Lower lobe of right lung (tissue), 2 donors: ENCODE results near the gene SND1. TPM values are rescaled to one million over a fixed set of nuclear protein-coding genes. Genes with fewer than 3 reads are reported as not detected.

ENCODE experiments used
- ATAC-seq, 2 donors: fragments of 200-7000 bp; cut with Tn5 transposase; one replicate each; pipeline ENCODE4 v1.9.1; 2020 to 2022; ENCODE audit warnings: mild to moderate bottlenecking in 2 of 2, moderate library complexity in 2 of 2
- DNase-seq: peaks from one replicate; pipeline ENCODE4 v3.0.0-alpha.2; 2020
- H3K27ac ChIP-seq: fragments of 200-600 bp; one replicate; pipeline ENCODE4 v1.8.0; 2022
- H3K27me3 ChIP-seq: fragments of 200-600 bp; one replicate; pipeline ENCODE4 v1.8.0; 2022; ENCODE audit warnings: low read depth
- H3K36me3 ChIP-seq: fragments of 200-600 bp; one replicate; pipeline ENCODE4 v1.8.0; 2022; ENCODE audit warnings: mild to moderate bottlenecking
- H3K4me1 ChIP-seq: fragments of 200-600 bp; one replicate; pipeline ENCODE4 v1.8.0; 2022
- H3K4me3 ChIP-seq: fragments of 200-600 bp; one replicate; pipeline ENCODE4 v1.8.0; 2022; ENCODE audit warnings: mild to moderate bottlenecking
- H3K9me3 ChIP-seq: fragments of 200-600 bp; one replicate; pipeline ENCODE4 v1.8.0; 2022
- CTCF ChIP-seq: fragments of 200-600 bp; IDR thresholded peaks from one replicate; pipeline ENCODE4 v1.8.0; 2022; ENCODE audit warnings: antibody characterized with exemption, mild to moderate bottlenecking
- intact Hi-C: fragments of 100-400 bp; cut with DNase I; formaldehyde crosslinking; loops from one replicate; pipeline ENCODE4 v1.11.0; 2022
- total RNA-seq: library from RNA; stranded (reverse); fragmentation: NEBNext Ultra II Directional; extraction: Animal tissue kit (Norgen Biotek cat#: 25700); gene quantifications from one replicate; pipeline ENCODE4 v1.2.1, GENCODE V29; 2021
- donor health status: DM: no; HTN: yes; CAD: no; lungs with severe emphysema.

Gene SND1
- total RNA-seq, 1 donor from 2014 or later: 142 TPM

DNA sequence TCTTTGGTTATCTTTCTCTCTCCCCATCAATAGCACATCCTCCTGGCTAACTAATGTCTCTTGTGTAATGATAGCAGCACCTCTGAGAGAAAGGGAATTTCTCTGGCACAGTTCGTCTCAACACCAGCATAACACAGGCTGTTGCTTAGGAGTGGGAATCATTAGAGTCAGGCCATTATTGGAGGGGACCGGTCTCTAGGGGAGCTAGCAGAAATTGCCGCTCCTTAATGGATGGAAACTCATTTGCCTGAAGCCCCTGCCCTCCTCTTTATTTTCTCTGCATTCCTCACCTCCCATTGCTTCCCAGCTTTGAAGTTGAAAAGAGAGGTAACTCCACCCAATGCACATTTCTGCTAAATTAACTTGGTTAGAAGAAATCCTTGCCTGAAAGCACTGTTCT, 367.3 kb downstream of the SND1 start:
- peaks cover 58% of the 10 kb centered on the region for H3K4me1 ChIP-seq
- no peak for ATAC-seq
- intact Hi-C loops: no loop called here

DNA sequence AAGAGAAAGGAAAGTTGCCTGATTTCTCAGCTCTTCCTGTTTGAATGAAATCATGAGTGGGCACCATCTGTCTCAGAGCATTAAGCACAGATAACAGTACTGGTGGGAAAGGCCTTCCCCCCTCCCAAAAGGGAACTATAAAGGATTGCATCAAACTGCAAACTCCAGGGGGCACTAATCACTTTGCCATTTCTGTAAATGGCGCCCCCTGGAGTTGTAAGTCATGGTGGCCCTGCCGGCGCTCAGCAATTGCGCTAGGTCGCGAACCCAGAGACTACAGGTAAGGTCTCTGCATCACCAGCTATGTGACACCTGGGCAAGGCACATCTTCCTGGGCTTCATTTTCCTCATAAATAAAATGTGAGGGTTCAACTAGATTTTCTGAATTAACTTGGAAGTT, 368.2 kb downstream of the SND1 start:
- no peaks in the 10 kb centered on the region for H3K27me3 ChIP-seq
- no peak for TF ChIP-seq CTCF

More for the DNA sequence above, 367.3 kb downstream of the SND1 start:
- Histone ChIP-seq H3K27me3 (no peaks in the 10 kb centered on the region), H3K36me3 (no peaks in the 10 kb centered on the region), H3K4me3 (no peak overlapping the region), H3K27ac (no peak overlapping the region), H3K9me3 (no peaks in the 10 kb centered on the region)
- no peak for DNase-seq
- TF ChIP-seq CTCF: no peak

DNA sequence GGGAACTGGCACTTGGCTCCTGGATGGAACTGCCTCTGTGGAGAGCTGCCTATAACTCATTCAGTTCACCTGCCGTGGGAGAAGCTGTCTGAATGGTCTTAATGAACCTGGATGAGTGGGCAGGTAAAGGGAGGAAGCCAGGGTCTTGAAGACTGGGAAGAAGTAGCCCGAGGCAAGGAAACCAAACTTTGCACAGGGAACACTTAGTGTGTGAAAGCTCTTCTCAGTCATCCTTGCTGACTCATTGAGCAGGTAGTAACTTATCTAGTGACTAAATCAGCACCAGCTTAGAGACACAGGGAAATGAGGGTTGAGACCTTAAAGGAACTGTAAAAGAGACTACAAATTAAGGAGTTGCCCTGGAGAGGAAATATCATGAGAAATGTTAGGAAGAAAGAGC, 369.4 kb downstream of the SND1 start:
- no peak overlapping the region for H3K4me3 ChIP-seq
- H3K36me3 ChIP-seq: no peaks in the 10 kb centered on the region
- TF ChIP-seq CTCF: no peak
- H3K27ac ChIP-seq: no peak overlapping the region
- intact Hi-C loops: no loop called here
- H3K27me3 ChIP-seq: no peaks in the 10 kb centered on the region
- H3K9me3 ChIP-seq: no peaks in the 10 kb centered on the region
- H3K4me1 ChIP-seq: peaks cover 56% of the 10 kb centered on the region
- ATAC-seq (no peak), DNase-seq (no peak)

More for the DNA sequence above, 368.2 kb downstream of the SND1 start:
- no peaks in the 10 kb centered on the region for H3K36me3 ChIP-seq
- H3K4me3 ChIP-seq: no peak overlapping the region
- H3K4me1 ChIP-seq: peaks cover 54% of the 10 kb centered on the region
- intact Hi-C loops: no loop called here
- ATAC-seq: no peak
- H3K27ac ChIP-seq: no peak overlapping the region
- no peak for DNase-seq
- no peaks in the 10 kb centered on the region for H3K9me3 ChIP-seq

DNA sequence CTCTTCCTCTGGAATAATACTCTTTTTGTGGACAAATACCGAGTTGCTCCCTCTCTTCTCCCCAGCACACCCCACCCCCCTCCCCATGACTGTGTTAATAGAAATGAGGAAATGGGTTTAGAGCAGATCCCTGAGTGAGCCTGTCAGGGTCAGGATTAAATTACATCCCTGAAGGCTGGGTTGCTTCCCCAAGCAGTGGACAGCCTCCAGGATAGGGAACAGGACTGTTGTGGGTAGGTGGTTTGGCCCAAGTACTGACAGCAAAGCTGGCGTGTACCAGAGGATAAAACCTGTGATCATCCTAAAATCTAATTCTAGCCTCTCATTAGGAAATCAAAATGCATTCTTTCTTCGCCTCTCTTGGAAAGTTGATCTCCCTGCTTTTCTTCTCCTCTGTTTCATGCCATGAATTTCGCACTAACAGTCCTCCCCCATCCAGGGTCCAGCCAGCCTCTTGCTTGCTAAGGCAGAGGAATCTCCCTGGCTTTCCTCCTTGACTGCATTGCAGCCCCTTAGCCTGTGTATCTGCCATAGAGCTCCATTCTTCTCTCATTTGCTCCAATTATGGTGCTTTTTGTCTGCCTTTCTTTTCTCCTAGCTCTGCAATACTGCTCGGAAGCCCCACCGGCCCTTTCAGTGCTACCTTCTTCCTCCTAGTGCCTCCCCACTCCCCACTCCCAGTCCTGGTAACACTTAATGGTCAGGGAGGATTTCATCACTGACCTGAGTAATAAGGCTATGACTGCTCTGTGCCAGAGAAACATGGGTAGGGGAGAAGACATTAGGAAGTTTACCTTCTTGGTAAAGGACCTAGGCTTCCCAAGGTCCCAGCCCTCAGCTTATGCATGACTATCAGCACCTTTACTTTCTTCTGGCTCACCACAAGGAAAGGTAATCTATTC, 370.9 kb downstream of the SND1 start:
- H3K4me3 ChIP-seq: no peak overlapping the region
- H3K9me3 ChIP-seq: no peaks in the 10 kb centered on the region
- peaks cover 55% of the 10 kb centered on the region for H3K4me1 ChIP-seq
- H3K27ac ChIP-seq: no peak overlapping the region
- no peak for DNase-seq
- TF ChIP-seq CTCF: no peak
- intact Hi-C loops: no loop called here
- H3K36me3 ChIP-seq: no peaks in the 10 kb centered on the region
- no peaks in the 10 kb centered on the region for H3K27me3 ChIP-seq
- ATAC-seq: peak in 1 of 2 donors; percentile 37

GRCh38 chr7:128024151-128024550, 372.2 kb downstream of the SND1 start:
- no peak for TF ChIP-seq CTCF
- H3K4me3 ChIP-seq: no peak overlapping the region
- peaks cover 49% of the 10 kb centered on the region for H3K4me1 ChIP-seq
- no peaks in the 10 kb centered on the region for H3K9me3 ChIP-seq
- no peak overlapping the region for H3K27ac ChIP-seq
- H3K36me3 ChIP-seq: no peaks in the 10 kb centered on the region
- DNase-seq (no peak), ATAC-seq (no peak)
- no peaks in the 10 kb centered on the region for H3K27me3 ChIP-seq
- intact Hi-C loops: no loop called here
